Measurements from ENCODE around the gene CAMK1D.

DNA sequence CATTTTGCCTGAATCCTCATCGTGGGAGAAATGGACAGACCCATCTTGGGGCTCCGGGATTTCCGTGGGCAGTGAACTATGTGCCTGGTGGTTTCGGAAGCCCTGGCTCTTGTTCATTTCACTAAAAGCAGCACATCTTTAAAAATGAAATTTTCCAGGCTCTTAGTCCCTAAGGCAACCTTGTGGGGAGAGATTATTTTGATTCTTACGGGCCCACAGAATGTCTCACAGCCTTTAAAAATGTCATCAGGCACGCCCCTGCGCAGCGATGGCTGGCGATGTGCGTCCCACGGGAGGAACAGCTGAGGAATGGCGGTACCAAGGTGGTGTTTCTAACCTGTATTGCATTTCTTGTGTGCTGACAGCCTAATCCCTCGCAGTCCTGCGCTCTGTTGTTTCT, 462.5 kb downstream of the CAMK1D start:
- no peak for TF ChIP-seq GATA3 (IDR thresholded peaks at IDR 0.05; ENCODE audit: low read depth, low read length)
- no peak for TF ChIP-seq GATA2 (IDR thresholded peaks at IDR 0.05; ENCODE audit: low read depth, low read length)
